Panc1 (cell line): Measurements from ENCODE around the gene DCST2. TPM values are rescaled to one million over a fixed set of nuclear protein-coding genes. Genes with fewer than 3 reads are reported as not detected.
"Not testable (repeated sequence)": the region's sequence is repeated elsewhere in the genome, so short reads cannot be mapped to it uniquely, and the experiment has no call there.

Experiments used
- ATAC-seq: fragments of 200-7000 bp; cut with Tn5 transposase; 2 replicates; pipeline ENCODE4 v1.9.1; 2020; ENCODE audit warnings: mild to moderate bottlenecking, moderate library complexity
- BruUV-seq: library from RNA; stranded (reverse); fragments of 400-500 nt; replicated peaks from 2 replicates; lab custom pipeline; 2021; lab: Mats Ljungman, UMichigan
- CTCF ChIA-PET: fragments of 300-600 bp; sonication (Branson Sonifier 250); formaldehyde crosslinking; loops from one replicate; lab custom pipeline; 2022; ENCODE audit warnings: antibody characterized with exemption; lab: Charles Lee
- POLR2A ChIA-PET: fragments of 300-600 bp; sonication (Branson Sonifier 250); formaldehyde crosslinking; loops from one replicate; lab custom pipeline; 2022; ENCODE audit warnings: antibody characterized with exemption; lab: Charles Lee
- DNase-seq: peaks from one replicate; pipeline ENCODE4 v3.0.0-alpha.2; 2010; ENCODE audit warnings: low read depth, low spot score
- H3K27ac ChIP-seq: 2 replicates; pipeline ENCODE4 v1.5.1; 2011; ENCODE audit warnings: mild to moderate bottlenecking, low read length, inconsistent platforms
- H3K27me3 ChIP-seq: fragments of 200-500 bp; sonication (Bioruptor generic); 2 replicates; pipeline ENCODE4 v1.6.0; 2014; ENCODE audit warnings: low read length, inconsistent platforms; ENCODE audit not compliant: control insufficient read depth, insufficient read depth
- H3K36me3 ChIP-seq: fragments of 200-500 bp; sonication (Bioruptor generic); 2 replicates; pipeline ENCODE4 v1.5.1; 2014; ENCODE audit warnings: inconsistent platforms, mild to moderate bottlenecking, low read length, moderate library complexity; ENCODE audit not compliant: control insufficient read depth, insufficient read depth
- H3K4me1 ChIP-seq: 2 replicates; pipeline ENCODE4 v1.5.1; 2011; ENCODE audit warnings: inconsistent platforms, mild to moderate bottlenecking, low read length, moderate library complexity; ENCODE audit not compliant: control insufficient read depth, insufficient read depth
- H3K4me3 ChIP-seq, 2 experiments: 2 replicates each; pipeline ENCODE4 v1.5.1; 2011 to 2012; ENCODE audit warnings: low read depth in 2 of 2, low read length in 2 of 2, mild to moderate bottlenecking in 2 of 2, inconsistent platforms in 1 of 2, moderate library complexity in 1 of 2
- H3K9me3 ChIP-seq: fragments of 200-500 bp; sonication (Bioruptor generic); 2 replicates; pipeline ENCODE4 v1.5.1; 2014; ENCODE audit warnings: low read depth, mild to moderate bottlenecking, inconsistent platforms, low read length, moderate library complexity; ENCODE audit not compliant: control insufficient read depth, insufficient read depth
- POLR2AphosphoS5 ChIP-seq: IDR thresholded peaks from 2 replicates; pipeline ENCODE4 v1.6.1; 2012; ENCODE audit warnings: mild to moderate bottlenecking, low read depth, low read length, moderate library complexity
- SIN3A ChIP-seq: IDR thresholded peaks from 2 replicates; pipeline ENCODE4 v1.6.1; 2012; ENCODE audit warnings: low read depth, mild to moderate bottlenecking, low read length, moderate library complexity, borderline replicate concordance; ENCODE audit not compliant: insufficient read depth
- TCF7L2 ChIP-seq: IDR thresholded peaks from 2 replicates; pipeline ENCODE4 v1.6.1; 2011; ENCODE audit warnings: mild to moderate bottlenecking, low read depth, low read length, inconsistent platforms
- in situ Hi-C: cut with HindIII; loops from 2 replicates; pipeline ENCODE4 v1.10.0; 2016; ENCODE audit warnings: low sequenced_read_pairs, low pct_unique_long_range_greater_than_20kb
- intact Hi-C: fragments of 100-400 bp; cut with micrococcal nuclease; formaldehyde crosslinking; loops from one replicate; pipeline ENCODE4 v1.10.0; 2022; ENCODE audit not compliant: unreplicated experiment
- total RNA-seq: library from RNA; stranded (reverse); gene quantifications from one replicate; pipeline ENCODE4 v1.2.1, GENCODE V29; 2021; ENCODE audit not compliant: unreplicated experiment
- TF ChIP-seq, protein P1 (sequence below), 2 experiments: IDR thresholded peaks; 2 replicates each; pipeline ENCODE4 v1.6.1; 2011 to 2012; ENCODE audit warnings: low read depth in 2 of 2, control low read depth in 1 of 2, low read length in 1 of 2, mild to moderate bottlenecking in 1 of 2, moderate library complexity in 1 of 2; ENCODE audit not compliant: insufficient read depth in 1 of 2
- TF ChIP-seq, protein P2 (sequence below): fragments of 450-650 bp; IDR thresholded peaks from 2 replicates; pipeline ENCODE4 v1.5.1; 2017; ENCODE audit warnings: mild to moderate bottlenecking

DCST2 gene
- total RNA-seq, 1 experiment from 2014 or later, result 0.13 TPM

DNA sequence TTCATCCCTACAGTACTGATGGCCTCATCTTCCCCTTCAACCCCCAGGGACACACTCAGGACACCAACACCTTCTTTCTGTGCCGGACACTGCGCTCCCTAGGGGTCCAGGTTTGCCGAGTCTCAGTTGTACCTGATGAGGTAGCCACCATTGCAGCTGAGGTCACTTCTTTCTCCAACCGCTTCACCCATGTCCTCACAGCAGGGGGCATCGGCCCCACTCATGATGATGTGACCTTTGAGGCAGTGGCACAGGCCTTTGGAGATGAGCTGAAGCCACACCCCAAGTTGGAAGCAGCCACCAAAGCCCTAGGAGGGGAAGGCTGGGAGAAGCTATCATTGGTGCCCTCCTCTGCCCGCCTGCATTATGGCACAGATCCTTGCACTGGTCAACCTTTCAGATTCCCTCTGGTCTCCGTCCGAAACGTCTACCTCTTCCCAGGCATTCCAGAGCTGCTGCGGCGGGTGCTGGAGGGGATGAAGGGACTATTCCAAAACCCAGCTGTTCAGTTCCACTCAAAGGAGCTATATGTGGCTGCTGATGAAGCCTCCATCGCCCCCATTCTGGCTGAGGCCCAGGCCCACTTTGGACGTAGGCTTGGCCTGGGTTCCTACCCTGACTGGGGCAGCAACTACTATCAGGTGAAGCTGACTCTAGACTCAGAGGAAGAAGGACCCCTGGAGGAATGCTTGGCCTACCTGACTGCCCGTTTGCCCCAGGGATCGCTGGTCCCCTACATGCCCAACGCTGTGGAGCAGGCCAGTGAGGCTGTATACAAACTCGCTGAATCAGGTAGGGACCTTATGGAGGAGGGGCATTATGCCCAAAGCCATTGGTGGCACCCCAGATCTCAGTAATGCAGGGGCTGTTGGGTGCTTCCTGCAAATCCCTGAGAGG lies 45.3 kb downstream of the DCST2 start:
- no TSS peak for BruUV-seq
- ATAC-seq (no peak), DNase-seq (no peak)
- TF ChIP-seq, protein P1, sequence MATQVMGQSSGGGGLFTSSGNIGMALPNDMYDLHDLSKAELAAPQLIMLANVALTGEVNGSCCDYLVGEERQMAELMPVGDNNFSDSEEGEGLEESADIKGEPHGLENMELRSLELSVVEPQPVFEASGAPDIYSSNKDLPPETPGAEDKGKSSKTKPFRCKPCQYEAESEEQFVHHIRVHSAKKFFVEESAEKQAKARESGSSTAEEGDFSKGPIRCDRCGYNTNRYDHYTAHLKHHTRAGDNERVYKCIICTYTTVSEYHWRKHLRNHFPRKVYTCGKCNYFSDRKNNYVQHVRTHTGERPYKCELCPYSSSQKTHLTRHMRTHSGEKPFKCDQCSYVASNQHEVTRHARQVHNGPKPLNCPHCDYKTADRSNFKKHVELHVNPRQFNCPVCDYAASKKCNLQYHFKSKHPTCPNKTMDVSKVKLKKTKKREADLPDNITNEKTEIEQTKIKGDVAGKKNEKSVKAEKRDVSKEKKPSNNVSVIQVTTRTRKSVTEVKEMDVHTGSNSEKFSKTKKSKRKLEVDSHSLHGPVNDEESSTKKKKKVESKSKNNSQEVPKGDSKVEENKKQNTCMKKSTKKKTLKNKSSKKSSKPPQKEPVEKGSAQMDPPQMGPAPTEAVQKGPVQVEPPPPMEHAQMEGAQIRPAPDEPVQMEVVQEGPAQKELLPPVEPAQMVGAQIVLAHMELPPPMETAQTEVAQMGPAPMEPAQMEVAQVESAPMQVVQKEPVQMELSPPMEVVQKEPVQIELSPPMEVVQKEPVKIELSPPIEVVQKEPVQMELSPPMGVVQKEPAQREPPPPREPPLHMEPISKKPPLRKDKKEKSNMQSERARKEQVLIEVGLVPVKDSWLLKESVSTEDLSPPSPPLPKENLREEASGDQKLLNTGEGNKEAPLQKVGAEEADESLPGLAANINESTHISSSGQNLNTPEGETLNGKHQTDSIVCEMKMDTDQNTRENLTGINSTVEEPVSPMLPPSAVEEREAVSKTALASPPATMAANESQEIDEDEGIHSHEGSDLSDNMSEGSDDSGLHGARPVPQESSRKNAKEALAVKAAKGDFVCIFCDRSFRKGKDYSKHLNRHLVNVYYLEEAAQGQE (IDR thresholded peaks at IDR 0.05; ENCODE audit: insufficient read depth in 1 of 2, low read depth in 2 of 2, low read length in 1 of 2), result no peak
- TF ChIP-seq POLR2AphosphoS5 (no peak), SIN3A (no peak)
- ChIA-PET CTCF (interaction anchor here (0.6 to 0.9 kb wide), 3 partner anchors 14 to 156 kb away, joined by 3 to 5 read pairs (median 3); partner anchors contain the start of gene ZBTB7B), POLR2A (no interaction called here)
- H3K27me3 ChIP-seq, result no peaks in the 10 kb centered on the region
- in situ Hi-C loops, result no loop called here
- no peak overlapping the region for H3K4me3 ChIP-seq
- H3K27ac ChIP-seq, result no peak overlapping the region
- peaks cover 4% of the 10 kb centered on the region; the same call in 1 of the 2 replicates for H3K36me3 ChIP-seq
- peaks cover 5% of the 10 kb centered on the region for H3K4me1 ChIP-seq
- intact Hi-C loops, result no loop called here
- H3K9me3 ChIP-seq, result no peaks in the 10 kb centered on the region

DNA sequence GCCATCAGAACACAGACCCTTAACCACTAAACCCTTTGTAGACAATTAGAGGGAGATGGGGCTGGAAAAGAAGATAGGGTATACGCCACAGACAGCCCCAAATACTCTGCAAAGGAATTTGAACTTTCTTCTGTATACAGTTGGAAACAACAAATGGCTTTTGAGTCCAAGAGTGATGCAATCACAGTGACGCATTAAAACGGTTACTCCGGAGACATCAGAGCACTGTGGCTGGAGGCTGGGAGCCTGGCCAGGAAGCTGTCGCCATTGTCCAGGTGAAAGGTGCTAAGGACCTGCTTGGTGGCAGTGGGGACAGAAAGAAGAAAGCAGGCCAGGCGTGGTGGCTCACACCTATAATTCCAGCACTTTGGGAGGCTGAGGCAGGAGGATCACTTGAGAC lies 46.3 kb downstream of the DCST2 start:
- intact Hi-C loops, result no loop called here
- Histone ChIP-seq H3K27ac (no peak overlapping the region), H3K36me3 (peaks cover 4% of the 10 kb centered on the region; the same call in 1 of the 2 replicates), H3K9me3 (no peaks in the 10 kb centered on the region), H3K27me3 (no peaks in the 10 kb centered on the region), H3K4me1 (peaks cover 4% of the 10 kb centered on the region), H3K4me3 (no peak overlapping the region)
- TF ChIP-seq TCF7L2 (no peak), SIN3A (no peak), POLR2AphosphoS5 (no peak)
- TF ChIP-seq, protein P2, sequence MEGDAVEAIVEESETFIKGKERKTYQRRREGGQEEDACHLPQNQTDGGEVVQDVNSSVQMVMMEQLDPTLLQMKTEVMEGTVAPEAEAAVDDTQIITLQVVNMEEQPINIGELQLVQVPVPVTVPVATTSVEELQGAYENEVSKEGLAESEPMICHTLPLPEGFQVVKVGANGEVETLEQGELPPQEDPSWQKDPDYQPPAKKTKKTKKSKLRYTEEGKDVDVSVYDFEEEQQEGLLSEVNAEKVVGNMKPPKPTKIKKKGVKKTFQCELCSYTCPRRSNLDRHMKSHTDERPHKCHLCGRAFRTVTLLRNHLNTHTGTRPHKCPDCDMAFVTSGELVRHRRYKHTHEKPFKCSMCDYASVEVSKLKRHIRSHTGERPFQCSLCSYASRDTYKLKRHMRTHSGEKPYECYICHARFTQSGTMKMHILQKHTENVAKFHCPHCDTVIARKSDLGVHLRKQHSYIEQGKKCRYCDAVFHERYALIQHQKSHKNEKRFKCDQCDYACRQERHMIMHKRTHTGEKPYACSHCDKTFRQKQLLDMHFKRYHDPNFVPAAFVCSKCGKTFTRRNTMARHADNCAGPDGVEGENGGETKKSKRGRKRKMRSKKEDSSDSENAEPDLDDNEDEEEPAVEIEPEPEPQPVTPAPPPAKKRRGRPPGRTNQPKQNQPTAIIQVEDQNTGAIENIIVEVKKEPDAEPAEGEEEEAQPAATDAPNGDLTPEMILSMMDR, result no peak
- TF ChIP-seq, protein P1 (IDR thresholded peaks at IDR 0.05; ENCODE audit: insufficient read depth in 1 of 2, low read depth in 2 of 2, low read length in 1 of 2), result no peak
- no TSS peak for BruUV-seq
- DNase-seq (no peak), ATAC-seq (no peak)
- ChIA-PET POLR2A (no interaction called here), CTCF (interaction anchor here (0.6 kb wide), 1 partner anchor 157 kb away, joined by 3 read pairs; no protein-coding TSS in a partner anchor)
- in situ Hi-C loops, result no loop called here

DNA sequence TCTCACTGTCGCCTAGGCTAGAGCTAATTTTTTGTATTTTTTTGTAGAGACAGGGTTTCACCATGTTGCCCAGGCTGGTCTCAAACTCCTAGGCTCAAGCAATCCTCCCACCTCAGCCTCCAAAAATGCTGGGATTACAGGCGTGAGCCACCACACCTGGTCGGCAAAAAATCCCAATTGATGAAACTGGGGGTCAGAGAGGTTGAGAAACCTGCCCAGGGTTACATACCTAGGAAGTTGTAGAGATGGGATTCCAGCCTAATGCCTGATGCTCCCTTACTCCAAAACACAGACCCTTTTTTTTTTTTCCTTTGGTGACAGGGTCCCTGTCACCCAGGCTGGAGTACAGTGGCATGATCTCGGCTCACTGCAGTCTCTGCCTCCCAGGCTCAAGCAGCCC lies 46.8 kb downstream of the DCST2 start:
- DNase-seq, H3K36me3 ChIP-seq, intact Hi-C loops, H3K27me3 ChIP-seq, POLR2A ChIA-PET, ATAC-seq, in situ Hi-C loops, BruUV-seq, H3K9me3 ChIP-seq, H3K4me1 ChIP-seq, H3K4me3 ChIP-seq, H3K27ac ChIP-seq: not testable (repeated sequence)
- CTCF ChIA-PET, result interaction anchor here (0.6 kb wide), 1 partner anchor 10 kb away, joined by 8 read pairs; no protein-coding TSS in a partner anchor
